ENCODE data around the gene PKP4. TPM values are rescaled to one million over a fixed set of nuclear protein-coding genes. Genes with fewer than 3 reads are reported as not detected.

Gene PKP4
- total RNA-seq, 3 donors from 2014 or later: 41.6 to 59.1 (median 51.1) TPM

DNA sequence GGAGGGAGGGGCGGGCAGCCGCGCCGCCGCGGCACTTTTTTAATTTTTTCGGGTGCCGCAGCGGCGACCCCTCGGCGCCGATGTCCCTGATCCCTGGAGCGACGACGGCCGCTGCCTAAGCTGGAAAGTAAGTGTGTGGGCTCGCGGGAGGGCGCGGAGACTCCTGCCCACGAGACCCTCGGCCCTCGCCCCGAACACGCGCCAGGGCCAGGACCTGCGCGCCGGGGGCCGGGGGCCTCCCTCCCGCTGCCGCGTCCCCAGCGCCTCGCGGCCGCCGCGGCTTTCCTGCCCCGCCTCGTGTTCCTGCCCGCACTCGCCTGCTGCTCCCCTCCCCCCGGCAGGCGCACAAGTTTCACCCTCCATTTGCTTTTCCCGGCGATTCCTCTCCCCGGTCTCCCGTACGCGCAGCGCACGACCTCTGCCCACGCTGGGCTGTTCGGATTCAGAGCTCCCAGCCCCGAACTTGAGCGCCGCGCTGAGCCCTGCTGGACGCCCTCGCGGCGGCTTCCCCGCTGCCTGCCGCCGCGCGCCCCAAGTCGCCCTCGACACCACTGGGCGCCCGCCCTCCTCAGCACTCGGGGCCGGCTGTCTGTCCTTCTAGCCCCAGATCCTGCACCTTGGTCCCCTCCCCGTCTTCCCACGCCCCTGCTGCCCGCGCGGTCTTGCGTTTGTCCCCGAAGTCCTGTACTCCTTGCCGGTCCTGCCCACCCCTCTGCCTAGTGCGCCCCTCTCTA lies 507 bp downstream of the PKP4 start:
- Histone ChIP-seq H3K4me3 (peak overlapping the region; percentile 87), H3K36me3 (ENCODE audit: low read depth) (no peaks in the 10 kb centered on the region), H3K4me1 (ENCODE audit: low read depth) (peaks cover 12% of the 10 kb centered on the region), H3K9me3 (no peaks in the 10 kb centered on the region)
- peak; percentile 58 for ATAC-seq
- TF ChIP-seq, protein P1, sequence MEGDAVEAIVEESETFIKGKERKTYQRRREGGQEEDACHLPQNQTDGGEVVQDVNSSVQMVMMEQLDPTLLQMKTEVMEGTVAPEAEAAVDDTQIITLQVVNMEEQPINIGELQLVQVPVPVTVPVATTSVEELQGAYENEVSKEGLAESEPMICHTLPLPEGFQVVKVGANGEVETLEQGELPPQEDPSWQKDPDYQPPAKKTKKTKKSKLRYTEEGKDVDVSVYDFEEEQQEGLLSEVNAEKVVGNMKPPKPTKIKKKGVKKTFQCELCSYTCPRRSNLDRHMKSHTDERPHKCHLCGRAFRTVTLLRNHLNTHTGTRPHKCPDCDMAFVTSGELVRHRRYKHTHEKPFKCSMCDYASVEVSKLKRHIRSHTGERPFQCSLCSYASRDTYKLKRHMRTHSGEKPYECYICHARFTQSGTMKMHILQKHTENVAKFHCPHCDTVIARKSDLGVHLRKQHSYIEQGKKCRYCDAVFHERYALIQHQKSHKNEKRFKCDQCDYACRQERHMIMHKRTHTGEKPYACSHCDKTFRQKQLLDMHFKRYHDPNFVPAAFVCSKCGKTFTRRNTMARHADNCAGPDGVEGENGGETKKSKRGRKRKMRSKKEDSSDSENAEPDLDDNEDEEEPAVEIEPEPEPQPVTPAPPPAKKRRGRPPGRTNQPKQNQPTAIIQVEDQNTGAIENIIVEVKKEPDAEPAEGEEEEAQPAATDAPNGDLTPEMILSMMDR (IDR thresholded peaks at IDR 0.05): no peak
- peak; percentile 66 to 79 (median 77) for DNase-seq
- intact Hi-C loops (cut with DNase I, micrococcal nuclease): loop anchor here in 1 of 2 donors (10.0 kb wide), 1 partner anchor 288 kb away; no protein-coding TSS in a partner anchor

DNA sequence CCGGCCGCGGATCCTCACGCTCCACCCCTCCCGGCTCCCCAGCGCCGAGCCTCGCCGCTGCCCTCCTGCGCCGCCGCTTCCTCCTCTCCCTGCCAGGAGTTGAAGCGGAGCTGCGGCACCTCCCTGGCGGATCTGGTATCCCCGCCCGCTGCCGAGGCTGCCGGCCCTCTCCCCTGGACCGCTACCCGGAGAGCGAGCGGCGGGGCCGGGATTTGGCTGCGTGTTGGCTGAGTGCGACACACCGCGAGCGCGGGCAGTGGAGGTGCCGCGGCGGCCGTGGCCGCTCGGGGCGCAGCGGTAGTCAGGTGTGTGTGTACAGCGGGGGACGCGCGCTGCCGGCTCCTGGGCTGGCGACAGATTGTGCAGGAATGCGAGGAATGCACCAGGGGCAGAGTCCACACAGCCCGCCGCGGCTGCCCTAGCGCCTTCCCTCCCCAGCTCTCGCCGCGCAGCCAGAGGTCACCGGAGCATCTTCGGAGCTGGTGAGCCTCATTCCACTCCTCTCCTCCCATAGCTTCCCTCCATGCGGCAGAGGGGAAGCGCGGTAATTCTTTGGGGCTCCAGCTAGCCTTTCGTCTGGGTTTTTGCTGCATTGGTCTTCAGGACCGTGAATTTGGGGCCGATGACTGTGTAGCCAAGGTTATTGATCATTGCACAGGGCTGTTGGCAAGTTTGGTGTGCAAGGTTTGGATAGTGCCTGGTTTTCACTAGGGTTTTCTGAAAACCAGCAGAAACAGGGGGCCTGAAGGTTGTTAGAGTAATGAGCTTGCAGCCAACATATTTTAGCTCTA lies 1.3 kb downstream of the PKP4 start:
- peak; percentile 81 to 87 (median 87) for DNase-seq
- TF ChIP-seq, protein P1 (IDR thresholded peaks at IDR 0.05): no peak

DNA sequence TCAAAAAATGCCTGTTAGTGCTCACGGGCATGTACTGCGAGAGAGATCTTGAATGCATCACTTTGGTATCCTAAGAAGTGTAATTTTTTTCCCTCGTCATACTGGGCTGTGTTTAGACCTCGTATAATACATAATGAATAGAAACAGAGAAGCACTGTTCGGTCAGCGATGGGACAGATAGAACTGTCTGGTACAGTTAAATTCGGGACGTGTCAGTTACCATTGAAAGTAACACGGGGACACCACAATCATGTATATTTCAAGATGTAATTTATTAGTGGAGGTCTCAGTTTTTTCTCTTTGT lies 1.8 kb downstream of the PKP4 start:
- no peak for DNase-seq

More for the DNA sequence above, 1.3 kb downstream of the PKP4 start:
- Histone ChIP-seq H3K4me1 (ENCODE audit: low read depth) (peaks cover 12% of the 10 kb centered on the region), H3K36me3 (ENCODE audit: low read depth) (no peaks in the 10 kb centered on the region), H3K9me3 (no peaks in the 10 kb centered on the region), H3K4me3 (peak overlapping the region; percentile 87)
- intact Hi-C loops (cut with DNase I, micrococcal nuclease): loop anchor here in 1 of 2 donors (10.0 kb wide), 1 partner anchor 287 kb away; no protein-coding TSS in a partner anchor
- peak; percentile 87 for ATAC-seq

DNA sequence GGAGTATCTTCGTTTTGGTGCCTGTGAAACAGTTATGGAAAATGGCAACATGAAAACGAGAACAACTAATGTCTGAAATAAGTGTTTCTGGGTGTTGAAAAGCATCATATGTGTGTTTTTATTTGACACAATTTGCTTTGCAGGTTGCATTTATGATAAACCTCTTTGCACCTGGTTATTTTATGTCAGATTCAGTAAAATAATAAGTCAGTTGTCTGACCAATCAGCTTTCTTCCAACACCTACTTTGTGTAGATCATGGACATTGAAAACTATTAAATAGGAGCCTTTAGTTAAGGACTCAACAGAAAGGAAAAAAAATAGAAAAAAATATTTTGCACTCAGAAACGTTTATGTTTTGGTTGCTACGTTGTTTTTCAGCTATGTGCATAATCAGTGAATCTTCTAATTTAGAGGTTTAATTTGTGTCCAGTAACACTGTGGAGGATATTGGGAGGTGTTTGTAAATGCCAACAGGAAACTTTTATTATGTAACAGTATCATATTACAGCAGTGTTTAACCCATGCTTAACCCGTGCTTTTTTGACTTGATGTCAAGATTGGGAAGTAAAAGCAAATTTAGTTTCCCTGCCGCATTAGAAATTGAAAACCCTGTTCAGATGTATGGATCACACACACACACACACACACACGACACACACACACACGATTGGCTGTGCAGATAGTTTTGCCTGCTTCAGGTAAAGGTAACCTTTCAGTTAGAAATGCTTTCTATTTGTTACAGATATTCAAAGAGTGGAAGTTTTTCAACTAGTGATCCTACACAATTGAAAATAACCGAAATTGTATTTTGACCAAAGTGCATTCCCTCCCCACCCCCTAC lies 2.6 kb downstream of the PKP4 start:
- no peak for DNase-seq
- H3K4me3 ChIP-seq: no peak overlapping the region
- no peak for ATAC-seq
- peaks cover 12% of the 10 kb centered on the region for H3K4me1 ChIP-seq (ENCODE audit: low read depth)
- H3K36me3 ChIP-seq (ENCODE audit: low read depth): no peaks in the 10 kb centered on the region
- TF ChIP-seq, protein P1 (IDR thresholded peaks at IDR 0.05): no peak
- intact Hi-C loops (cut with DNase I, micrococcal nuclease): loop anchor here in 1 of 2 donors (10.0 kb wide), 1 partner anchor 285 kb away; no protein-coding TSS in a partner anchor
- no peaks in the 10 kb centered on the region for H3K9me3 ChIP-seq

More for the DNA sequence above, 1.8 kb downstream of the PKP4 start:
- no peak overlapping the region for H3K4me3 ChIP-seq
- no peak for ATAC-seq
- TF ChIP-seq, protein P1 (IDR thresholded peaks at IDR 0.05): no peak
- H3K4me1 ChIP-seq (ENCODE audit: low read depth): peaks cover 12% of the 10 kb centered on the region
- H3K36me3 ChIP-seq (ENCODE audit: low read depth): no peaks in the 10 kb centered on the region
- intact Hi-C loops (cut with DNase I, micrococcal nuclease): loop anchor here in 1 of 2 donors (10.0 kb wide), 1 partner anchor 286 kb away; no protein-coding TSS in a partner anchor
- no peaks in the 10 kb centered on the region for H3K9me3 ChIP-seq

DNA sequence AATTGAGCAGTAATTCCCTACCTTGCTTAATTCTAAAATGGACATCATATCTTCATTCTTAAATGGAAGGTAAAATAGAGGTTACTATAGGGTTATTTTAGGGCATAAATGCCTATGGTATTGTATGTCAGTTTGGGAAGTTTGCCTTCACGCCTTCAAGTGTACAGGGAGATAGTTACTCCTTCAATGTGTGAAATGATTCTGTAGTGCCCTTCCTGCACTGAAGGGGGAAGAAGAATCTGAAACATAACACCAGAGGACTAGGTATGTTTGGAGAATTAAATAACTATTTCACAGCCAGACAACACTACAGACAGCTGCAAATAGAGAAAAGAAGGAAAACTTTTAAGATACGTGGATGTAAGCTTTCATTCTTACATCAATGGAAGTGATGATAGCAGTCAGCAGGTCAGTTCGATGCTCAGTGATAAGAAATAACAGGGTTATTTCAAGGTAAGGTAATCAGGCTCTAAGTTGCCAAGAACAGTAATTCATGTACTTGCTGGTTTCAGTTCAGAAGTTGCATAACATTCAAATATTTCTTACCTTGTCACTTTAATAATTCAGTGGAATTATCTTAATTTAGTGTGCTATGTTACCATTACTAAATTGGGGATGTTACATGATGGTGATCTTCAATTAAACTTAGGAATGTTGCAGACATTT lies 4.0 kb downstream of the PKP4 start:
- Histone ChIP-seq H3K4me1 (ENCODE audit: low read depth) (peaks cover 12% of the 10 kb centered on the region), H3K4me3 (no peak overlapping the region), H3K36me3 (ENCODE audit: low read depth) (no peaks in the 10 kb centered on the region), H3K9me3 (no peaks in the 10 kb centered on the region)
- DNase-seq (no peak), ATAC-seq (no peak)
- intact Hi-C loops (cut with DNase I, micrococcal nuclease): no loop called here
- TF ChIP-seq, protein P1 (IDR thresholded peaks at IDR 0.05): no peak

Data from mucosa of descending colon (tissue), 3 donors.